Liver (tissue), 9 donors: ENCODE results near the gene C11orf86. TPM values are rescaled to one million over a fixed set of nuclear protein-coding genes. Genes with fewer than 3 reads are reported as not detected.

ENCODE experiments used
- DNase-seq: peaks from one replicate; pipeline ENCODE4 v3.0.0-alpha.2; 2017; ENCODE audit warnings: low spot score
- H3K27ac ChIP-seq, 2 donors: one replicate each; pipeline ENCODE4 v1.7.0; 2013; ENCODE audit warnings: inconsistent platforms in 2 of 2, low read length in 2 of 2, control low read depth in 1 of 2, low read depth in 1 of 2, mild to moderate bottlenecking in 1 of 2
- H3K27me3 ChIP-seq, 4 donors: one replicate each; pipeline versions ENCODE4 v1.6.1 to v1.7.0; 2013; ENCODE audit warnings: low read length in 3 of 4, inconsistent platforms in 1 of 4, mild to moderate bottlenecking in 1 of 4, moderate library complexity in 1 of 4; ENCODE audit not compliant: control insufficient read depth in 4 of 4, insufficient read depth in 4 of 4
- H3K36me3 ChIP-seq, 4 donors: one replicate each; pipeline versions ENCODE4 v1.6.1 to v1.7.0; 2013; ENCODE audit warnings: low read length in 3 of 4, mild to moderate bottlenecking in 3 of 4, low read depth in 1 of 4, moderate library complexity in 1 of 4; ENCODE audit not compliant: control insufficient read depth in 4 of 4, insufficient read depth in 3 of 4
- H3K4me1 ChIP-seq, 4 donors: one replicate each; pipeline versions ENCODE4 v1.6.1 to v1.7.0; 2013; ENCODE audit warnings: low read length in 3 of 4, mild to moderate bottlenecking in 3 of 4, moderate library complexity in 1 of 4; ENCODE audit not compliant: control insufficient read depth in 4 of 4, insufficient read depth in 4 of 4
- H3K4me3 ChIP-seq, 3 donors: one replicate each; pipeline versions ENCODE4 v1.6.1 to v1.7.0; 2013; ENCODE audit warnings: low read length in 3 of 3, control low read depth in 1 of 3, low read depth in 1 of 3, mild to moderate bottlenecking in 1 of 3
- H3K9ac ChIP-seq, 2 donors: one replicate each; pipeline ENCODE4 v1.7.0; 2013; ENCODE audit warnings: low read length in 2 of 2, mild to moderate bottlenecking in 2 of 2, moderate library complexity in 2 of 2, control low read depth in 1 of 2, low read depth in 1 of 2
- H3K9me3 ChIP-seq, 4 donors: one replicate each; pipeline versions ENCODE4 v1.6.1 to v1.7.0; 2013; ENCODE audit warnings: low read length in 3 of 4; ENCODE audit not compliant: control insufficient read depth in 4 of 4
- EGR1 ChIP-seq, 2 donors: IDR thresholded peaks; 2 replicates each; pipeline ENCODE4 v1.6.1; 2016 to 2018; ENCODE audit warnings: antibody characterized with exemption in 2 of 2, low read depth in 2 of 2
- FOXA1 ChIP-seq: IDR thresholded peaks from 2 replicates; pipeline ENCODE4 v1.6.1; 2016; ENCODE audit warnings: antibody characterized with exemption
- FOXA2 ChIP-seq: IDR thresholded peaks from 2 replicates; pipeline ENCODE4 v1.6.1; 2016; ENCODE audit warnings: antibody characterized with exemption
- GABPA ChIP-seq, 2 donors: IDR thresholded peaks in 1 of 2; conservative IDR thresholded peaks in 1 of 2; 2 replicates each; pipeline ENCODE4 v1.6.1; 2016; ENCODE audit warnings: antibody characterized with exemption in 2 of 2, mild to moderate bottlenecking in 1 of 2, moderate library complexity in 1 of 2
- HNF4A ChIP-seq, 2 donors: conservative IDR thresholded peaks; 2 replicates each; pipeline ENCODE4 v1.6.1; 2016; ENCODE audit warnings: antibody characterized with exemption in 2 of 2, mild to moderate bottlenecking in 2 of 2
- HNF4G ChIP-seq: IDR thresholded peaks from 2 replicates; pipeline ENCODE4 v1.6.1; 2016; ENCODE audit warnings: antibody characterized with exemption
- JUND ChIP-seq, 2 donors: IDR thresholded peaks; 2 replicates each; pipeline ENCODE4 v1.6.1; 2016; ENCODE audit warnings: antibody characterized with exemption in 2 of 2
- NR2F2 ChIP-seq: IDR thresholded peaks from 2 replicates; pipeline ENCODE4 v1.6.1; 2016; ENCODE audit warnings: antibody characterized with exemption
- RAD21 ChIP-seq, 2 donors: IDR thresholded peaks; 2 replicates each; pipeline ENCODE4 v1.6.1; 2016; ENCODE audit warnings: antibody characterized with exemption in 2 of 2, mild to moderate bottlenecking in 2 of 2
- RXRA ChIP-seq, 2 donors: IDR thresholded peaks; 2 replicates each; pipeline ENCODE4 v1.6.1; 2017 to 2018; ENCODE audit warnings: antibody characterized with exemption in 2 of 2, mild to moderate bottlenecking in 1 of 2
- SP1 ChIP-seq: IDR thresholded peaks from 2 replicates; pipeline ENCODE4 v1.6.1; 2018; ENCODE audit warnings: antibody characterized with exemption, mild to moderate bottlenecking
- TAF1 ChIP-seq: conservative IDR thresholded peaks from 2 replicates; pipeline ENCODE4 v1.6.1; 2016; ENCODE audit warnings: antibody characterized with exemption, mild to moderate bottlenecking
- YY1 ChIP-seq: IDR thresholded peaks from 2 replicates; pipeline ENCODE4 v1.6.1; 2016; ENCODE audit warnings: antibody characterized with exemption, mild to moderate bottlenecking
- ZBTB33 ChIP-seq: IDR thresholded peaks from 2 replicates; pipeline ENCODE4 v1.6.1; 2016; ENCODE audit warnings: antibody characterized with exemption
- WGBS: extraction: QIAGEN DNeasy Blood & Tissue Kit; methylation state at CpG from one replicate; pipeline ENCODE4 v1.1.7; 2013; 5-methylcytosine and 5-hydroxymethylcytosine counted together
- polyA plus RNA-seq, 2 donors: library from polyadenylated mRNA; stranded (reverse) in 1 of 2; unstranded in 1 of 2; fragments of 200-250 nt in 1 of 2; fragments of >200 nt in 1 of 2; fragmentation: Nextera tagmentation in 1 of 2; extraction: Ambion mirVana in 1 of 2; gene quantifications; one replicate each; pipeline versions ENCODE4 v1.2.1 to v1.2.3, GENCODE V29; 2013 to 2015
- total RNA-seq, 2 donors: library from RNA; depleted of rRNA; stranded (reverse); fragments of >200 nt; gene quantifications; one replicate each; pipeline ENCODE4 v1.2.3, GENCODE V29; 2014
- TF ChIP-seq, protein P1 (sequence below): fragments of 150-350 bp; IDR thresholded peaks from 2 replicates; pipeline ENCODE4 v1.5.1; 2017; ENCODE audit warnings: improper control_type of control experiment, low read depth, low read length; ENCODE audit not compliant: missing input control
- TF ChIP-seq, protein P2 (sequence below): IDR thresholded peaks from 2 replicates; pipeline ENCODE4 v1.6.1; 2016; ENCODE audit warnings: antibody characterized with exemption
- TF ChIP-seq, protein P3 (sequence below): IDR thresholded peaks from 2 replicates; pipeline ENCODE4 v1.6.1; 2016; ENCODE audit warnings: antibody characterized with exemption, mild to moderate bottlenecking
- donor health status: healthy.
- donor health status: healthy.
- donor health status: healthy.
- donor health status: healthy.
- donor health status: healthy.

Gene C11orf86
- total and polyA plus RNA-seq, 4 donors = 0.18 TPM; not detected in 3

GRCh38 chr11:66976028-66976467 lies 944 bp downstream of the C11orf86 start:
- Histone ChIP-seq H3K9ac (no peak overlapping the region), H3K4me3 (no peak overlapping the region), H3K9me3 (peaks cover 0 to 4% (median under 1%) of the 10 kb centered on the region in 4 donors), H3K27ac (no peak overlapping the region), H3K4me1 (peaks cover 6 to 19% (median 11%) of the 10 kb centered on the region in 4 donors), H3K36me3 (no peaks in the 10 kb centered on the region), H3K27me3 (no peaks in the 10 kb centered on the region)
- DNase-seq = peak; percentile 63
- no peak for TF ChIP-seq TAF1
- TF ChIP-seq FOXA1 = no peak
- TF ChIP-seq, protein P1, sequence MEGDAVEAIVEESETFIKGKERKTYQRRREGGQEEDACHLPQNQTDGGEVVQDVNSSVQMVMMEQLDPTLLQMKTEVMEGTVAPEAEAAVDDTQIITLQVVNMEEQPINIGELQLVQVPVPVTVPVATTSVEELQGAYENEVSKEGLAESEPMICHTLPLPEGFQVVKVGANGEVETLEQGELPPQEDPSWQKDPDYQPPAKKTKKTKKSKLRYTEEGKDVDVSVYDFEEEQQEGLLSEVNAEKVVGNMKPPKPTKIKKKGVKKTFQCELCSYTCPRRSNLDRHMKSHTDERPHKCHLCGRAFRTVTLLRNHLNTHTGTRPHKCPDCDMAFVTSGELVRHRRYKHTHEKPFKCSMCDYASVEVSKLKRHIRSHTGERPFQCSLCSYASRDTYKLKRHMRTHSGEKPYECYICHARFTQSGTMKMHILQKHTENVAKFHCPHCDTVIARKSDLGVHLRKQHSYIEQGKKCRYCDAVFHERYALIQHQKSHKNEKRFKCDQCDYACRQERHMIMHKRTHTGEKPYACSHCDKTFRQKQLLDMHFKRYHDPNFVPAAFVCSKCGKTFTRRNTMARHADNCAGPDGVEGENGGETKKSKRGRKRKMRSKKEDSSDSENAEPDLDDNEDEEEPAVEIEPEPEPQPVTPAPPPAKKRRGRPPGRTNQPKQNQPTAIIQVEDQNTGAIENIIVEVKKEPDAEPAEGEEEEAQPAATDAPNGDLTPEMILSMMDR = peak; percentile 63
- TF ChIP-seq SP1 = no peak
- TF ChIP-seq RAD21 (IDR thresholded peaks at IDR 0.05) = peak; percentile 86 to 88
- no peak for TF ChIP-seq JUND (IDR thresholded peaks at IDR 0.05)
- TF ChIP-seq ZBTB33 = no peak
- TF ChIP-seq, protein P2, sequence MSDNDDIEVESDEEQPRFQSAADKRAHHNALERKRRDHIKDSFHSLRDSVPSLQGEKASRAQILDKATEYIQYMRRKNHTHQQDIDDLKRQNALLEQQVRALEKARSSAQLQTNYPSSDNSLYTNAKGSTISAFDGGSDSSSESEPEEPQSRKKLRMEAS = no peak
- no peak for TF ChIP-seq NR2F2
- no peak for TF ChIP-seq GABPA (IDR thresholded peaks at IDR 0.05 in 1 of 2, conservative IDR thresholded peaks at IDR 0.05 in 1 of 2)
- no peak for TF ChIP-seq YY1
- TF ChIP-seq, protein P3, sequence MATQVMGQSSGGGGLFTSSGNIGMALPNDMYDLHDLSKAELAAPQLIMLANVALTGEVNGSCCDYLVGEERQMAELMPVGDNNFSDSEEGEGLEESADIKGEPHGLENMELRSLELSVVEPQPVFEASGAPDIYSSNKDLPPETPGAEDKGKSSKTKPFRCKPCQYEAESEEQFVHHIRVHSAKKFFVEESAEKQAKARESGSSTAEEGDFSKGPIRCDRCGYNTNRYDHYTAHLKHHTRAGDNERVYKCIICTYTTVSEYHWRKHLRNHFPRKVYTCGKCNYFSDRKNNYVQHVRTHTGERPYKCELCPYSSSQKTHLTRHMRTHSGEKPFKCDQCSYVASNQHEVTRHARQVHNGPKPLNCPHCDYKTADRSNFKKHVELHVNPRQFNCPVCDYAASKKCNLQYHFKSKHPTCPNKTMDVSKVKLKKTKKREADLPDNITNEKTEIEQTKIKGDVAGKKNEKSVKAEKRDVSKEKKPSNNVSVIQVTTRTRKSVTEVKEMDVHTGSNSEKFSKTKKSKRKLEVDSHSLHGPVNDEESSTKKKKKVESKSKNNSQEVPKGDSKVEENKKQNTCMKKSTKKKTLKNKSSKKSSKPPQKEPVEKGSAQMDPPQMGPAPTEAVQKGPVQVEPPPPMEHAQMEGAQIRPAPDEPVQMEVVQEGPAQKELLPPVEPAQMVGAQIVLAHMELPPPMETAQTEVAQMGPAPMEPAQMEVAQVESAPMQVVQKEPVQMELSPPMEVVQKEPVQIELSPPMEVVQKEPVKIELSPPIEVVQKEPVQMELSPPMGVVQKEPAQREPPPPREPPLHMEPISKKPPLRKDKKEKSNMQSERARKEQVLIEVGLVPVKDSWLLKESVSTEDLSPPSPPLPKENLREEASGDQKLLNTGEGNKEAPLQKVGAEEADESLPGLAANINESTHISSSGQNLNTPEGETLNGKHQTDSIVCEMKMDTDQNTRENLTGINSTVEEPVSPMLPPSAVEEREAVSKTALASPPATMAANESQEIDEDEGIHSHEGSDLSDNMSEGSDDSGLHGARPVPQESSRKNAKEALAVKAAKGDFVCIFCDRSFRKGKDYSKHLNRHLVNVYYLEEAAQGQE = no peak
- TF ChIP-seq HNF4G = no peak
- no peak for TF ChIP-seq EGR1 (IDR thresholded peaks at IDR 0.05; ENCODE audit: low read depth in 2 of 2)
- no peak for TF ChIP-seq HNF4A (conservative IDR thresholded peaks at IDR 0.05)
- no peak for TF ChIP-seq RXRA (IDR thresholded peaks at IDR 0.05)
- 61% methylated on average over 9 of the region's 9 CpGs for WGBS

DNA sequence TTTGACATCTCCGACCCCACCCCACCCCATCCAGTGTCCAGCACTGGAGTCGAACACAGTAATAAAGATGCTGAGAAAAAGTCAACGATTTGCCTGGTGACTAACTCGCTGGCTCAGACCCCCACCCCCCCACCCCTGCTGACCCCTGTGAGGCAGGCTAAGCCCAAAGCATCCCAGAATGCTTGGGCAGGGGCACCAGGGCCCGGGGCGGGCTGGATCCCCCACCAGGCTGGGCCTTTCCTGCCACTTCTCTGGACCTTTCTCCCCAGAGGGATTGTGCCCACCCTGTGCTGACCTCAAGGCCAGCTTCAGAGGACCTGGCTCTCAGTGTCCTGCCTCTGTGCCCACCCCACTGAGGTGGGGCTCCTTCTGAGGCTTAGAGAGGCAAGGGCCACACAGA lies 1.8 kb downstream of the C11orf86 start:
- Histone ChIP-seq H3K9ac (no peak overlapping the region), H3K36me3 (no peaks in the 10 kb centered on the region), H3K27me3 (no peaks in the 10 kb centered on the region), H3K9me3 (peaks cover 0 to 4% (median under 1%) of the 10 kb centered on the region in 4 donors), H3K4me1 (peaks cover 0 to 11% (median 5%) of the 10 kb centered on the region in 4 donors), H3K4me3 (no peak overlapping the region), H3K27ac (no peak overlapping the region)
- TF ChIP-seq RXRA (IDR thresholded peaks at IDR 0.05) (no peak), HNF4A (conservative IDR thresholded peaks at IDR 0.05) (no peak), SP1 (no peak), RAD21 (IDR thresholded peaks at IDR 0.05) (no peak), JUND (IDR thresholded peaks at IDR 0.05) (no peak), EGR1 (IDR thresholded peaks at IDR 0.05; ENCODE audit: low read depth in 2 of 2) (no peak), FOXA1 (no peak), FOXA2 (no peak), TAF1 (no peak), YY1 (no peak)
- TF ChIP-seq, protein P3 = no peak
- TF ChIP-seq, protein P2 = no peak
- no peak for DNase-seq
- WGBS = 94% methylated on average over 6 of the region's 6 CpGs
